Breast epithelium (tissue), 3 donors: ENCODE data around the gene KRTAP2-1.

ENCODE experiments used
- CTCF ChIP-seq, 3 donors: fragments of 450-650 bp; IDR thresholded peaks; one replicate each; pipeline ENCODE4 v1.5.1; 2016 to 2017; ENCODE audit warnings: antibody characterized with exemption in 3 of 3, mild to moderate bottlenecking in 3 of 3, moderate library complexity in 3 of 3
- POLR2A ChIP-seq: fragments of 450-650 bp; IDR thresholded peaks from one replicate; pipeline ENCODE4 v1.6.1; 2016; ENCODE audit warnings: antibody characterized with exemption, mild to moderate bottlenecking, moderate library complexity

GRCh38 chr17:41015454-41015853, 31.7 kb downstream of the KRTAP2-1 start:
- TF ChIP-seq CTCF (IDR thresholded peaks at IDR 0.05) (no peak), POLR2A (no peak)
